Measurements from ENCODE around the gene TPPP3.

- TF ChIP-seq CTCF (IDR thresholded peaks at IDR 0.05; ENCODE audit: low read depth, low read length) (no peak), EZH2phosphoT487 (IDR thresholded peaks at IDR 0.05; ENCODE audit: low read depth) (no peak)
Observed at GRCh38 chr16:67357561-67357960, 35.7 kb downstream of the TPPP3 start.
